HG03378 (cell line): Measurements from ENCODE around the gene ARMC9.
"Not testable (repeated sequence)": the region's sequence is repeated elsewhere in the genome, so short reads cannot be mapped to it uniquely, and the experiment has no call there.

Experiments used
- ATAC-seq: cut with Tn5 transposase; IDR thresholded peaks from one replicate; pipeline ENCODE4 v1.9.1; 2021; ENCODE audit warnings: mild to moderate bottlenecking, moderate library complexity; ENCODE audit not compliant: unreplicated experiment

The ARMC9 gene

GRCh38 chr2:231198291-231199173 is at the start of gene ARMC9:
ARMC9 (plus strand) TSS chr2:231198631; CDS start chr2:231206239, 7,608 bp downstream.
- ATAC-seq, result peak; percentile 74

- ATAC-seq, result no peak
Measured at GRCh38 chr2:231152800-231153557, 45.5 kb upstream of the ARMC9 start.

GRCh38 chr2:231159306-231159705 is 39.1 kb upstream of the ARMC9 start:
- no peak for ATAC-seq

GRCh38 chr2:231160701-231161100 is 37.7 kb upstream of the ARMC9 start:
- ATAC-seq, result no peak

GRCh38 chr2:231161252-231161839 is 37.1 kb upstream of the ARMC9 start:
- ATAC-seq, result no peak

- no peak for ATAC-seq
Measured at GRCh38 chr2:231161877-231162329, 36.5 kb upstream of the ARMC9 start.

GRCh38 chr2:231163011-231163410 is 35.4 kb upstream of the ARMC9 start:
- no peak for ATAC-seq

- no peak for ATAC-seq
Measured at GRCh38 chr2:231163414-231164095, 34.9 kb upstream of the ARMC9 start.

GRCh38 chr2:231167745-231168459 is 30.5 kb upstream of the ARMC9 start:
- no peak for ATAC-seq

- no peak for ATAC-seq
Measured at GRCh38 chr2:231168460-231169139, 29.8 kb upstream of the ARMC9 start.

GRCh38 chr2:231169488-231169887 is 28.9 kb upstream of the ARMC9 start:
- no peak for ATAC-seq

GRCh38 chr2:231170055-231170454 is 28.4 kb upstream of the ARMC9 start:
- no peak for ATAC-seq

- ATAC-seq, result no peak
Measured at GRCh38 chr2:231172025-231172424, 26.4 kb upstream of the ARMC9 start.

GRCh38 chr2:231174211-231174651 is 24.2 kb upstream of the ARMC9 start:
- ATAC-seq, result no peak

GRCh38 chr2:231176066-231176465 is 22.4 kb upstream of the ARMC9 start:
- ATAC-seq, result no peak

GRCh38 chr2:231177156-231178025 is 21.0 kb upstream of the ARMC9 start:
- no peak for ATAC-seq

GRCh38 chr2:231178805-231179204 is 19.6 kb upstream of the ARMC9 start:
- ATAC-seq, result not testable (repeated sequence)

- ATAC-seq, result peak; percentile 53
Measured at GRCh38 chr2:231181860-231182512, 16.4 kb upstream of the ARMC9 start.
